ENCODE data around the gene HDAC7. TPM values are rescaled to one million over a fixed set of nuclear protein-coding genes. Genes with fewer than 3 reads are reported as not detected.

HDAC7 gene
- total and polyA plus RNA-seq, 2 experiments from 2014 or later = 41.3 to 60.1 TPM

DNA sequence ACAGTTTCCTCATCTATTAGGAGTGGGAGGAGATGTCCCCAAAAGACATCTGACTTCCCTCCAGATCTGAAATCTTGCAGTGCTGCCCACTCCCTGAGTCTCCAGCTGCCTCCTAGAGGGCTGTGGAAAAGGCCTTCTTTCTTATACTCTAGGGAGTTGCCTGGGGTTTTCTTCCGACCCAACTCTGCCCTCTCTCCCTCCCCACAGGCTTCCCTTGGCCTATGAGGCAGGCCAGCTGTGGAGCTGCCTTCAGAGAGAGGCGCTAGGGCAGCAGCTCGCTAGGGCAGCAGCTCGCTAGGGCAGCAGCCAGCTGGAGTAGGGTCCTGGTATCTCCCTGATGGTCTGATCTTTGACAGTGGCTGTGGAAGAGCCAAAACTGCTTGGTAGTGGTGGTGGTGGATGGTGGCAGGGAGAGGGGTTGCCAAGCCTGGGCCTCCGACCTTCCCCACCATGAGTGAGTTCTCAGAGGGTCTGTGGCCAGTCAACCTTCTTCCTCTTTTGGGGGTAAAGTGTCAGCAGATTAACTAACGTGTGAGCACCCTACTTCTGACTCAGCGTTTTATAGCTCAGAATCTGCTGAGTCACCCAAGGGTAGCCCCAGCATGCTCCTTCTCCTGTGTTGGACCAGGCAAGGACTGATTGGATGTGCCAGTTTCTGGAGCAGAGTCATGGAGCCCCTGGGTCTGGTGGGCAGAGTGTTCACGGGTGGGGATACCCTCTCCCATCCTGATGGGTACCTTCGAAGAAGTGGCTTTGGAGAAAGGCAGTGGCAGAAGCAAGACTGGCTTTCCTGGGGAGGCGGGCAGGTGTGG lies 44.4 kb downstream of the HDAC7 start:
- Mint-ChIP-seq H3K4me1 (peaks cover 52% of the 10 kb centered on the region), H3K36me3 (ENCODE audit: low read depth) (no peaks in the 10 kb centered on the region), H3K9me3 (no peaks in the 10 kb centered on the region), H3K4me3 (peak overlapping the region; percentile 90; the same call in 2 of the 3 replicates), H3K27ac (peak overlapping the region; percentile 59), H3K27me3 (ENCODE audit: insufficient read depth, low read depth, poor library complexity) (peaks cover 26% of the 10 kb centered on the region)
- peaks cover 2% of the 10 kb centered on the region; the same call in 1 of the 2 replicates for H4K20me1 ChIP-seq (replicated peaks; ENCODE audit: insufficient read depth)
- no peak overlapping the region for H3K4me3 ChIP-seq
- ATAC-seq = no peak
- no peak overlapping the region for H3K4me2 ChIP-seq
- no peak overlapping the region for H2AFZ ChIP-seq
- H3K4me1 ChIP-seq (ENCODE audit: insufficient read depth) = peaks cover 37% of the 10 kb centered on the region
- peaks cover 17% of the 10 kb centered on the region for H3K27me3 ChIP-seq (ENCODE audit: insufficient read depth)
- no peaks in the 10 kb centered on the region for H3K9me2 ChIP-seq (ENCODE audit: insufficient read depth)
- peaks cover 15% of the 10 kb centered on the region for H3F3A ChIP-seq (replicated peaks; ENCODE audit: low read depth)
- DNase-seq (ENCODE audit: low spot score) = no peak
- no peak overlapping the region for H3K27ac ChIP-seq (ENCODE audit: low read depth)
- no peak for TF ChIP-seq ZNF114 (CRISPR knock-in tag; IDR thresholded peaks at IDR 0.05)
- TF ChIP-seq POLR2AphosphoS5 (IDR thresholded peaks at IDR 0.05; ENCODE audit: low read depth) = no peak
- no peaks in the 10 kb centered on the region for H3K79me2 ChIP-seq (replicated peaks; ENCODE audit: insufficient read depth)
- H3K36me3 ChIP-seq (ENCODE audit: insufficient read depth) = no peaks in the 10 kb centered on the region

DNA sequence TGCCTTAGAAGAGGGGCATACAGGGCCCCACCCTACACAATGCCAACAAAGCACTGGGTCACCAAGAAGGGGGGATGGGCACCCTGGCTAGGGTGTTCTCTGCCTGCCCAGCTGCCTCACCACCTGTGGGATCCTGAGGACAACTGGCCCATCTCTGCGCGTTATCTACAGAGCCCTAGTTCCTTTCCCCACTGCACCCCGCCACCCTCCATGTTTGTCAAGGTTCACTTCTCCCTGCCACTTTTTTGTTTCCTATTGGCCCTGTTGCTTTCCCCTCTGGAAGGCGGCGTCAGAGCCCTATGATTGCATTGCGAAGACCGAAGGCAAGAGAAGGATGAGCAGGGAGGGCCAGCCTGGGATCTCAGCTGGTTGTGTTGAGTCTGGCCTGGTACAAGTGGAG lies 45.0 kb downstream of the HDAC7 start:
- no peaks in the 10 kb centered on the region for H3K9me3 Mint-ChIP-seq
- Histone ChIP-seq H3K36me3 (ENCODE audit: insufficient read depth) (no peaks in the 10 kb centered on the region), H4K20me1 (replicated peaks; ENCODE audit: insufficient read depth) (no peaks in the 10 kb centered on the region), H3K4me1 (ENCODE audit: insufficient read depth) (peaks cover 37% of the 10 kb centered on the region), H3K9me2 (ENCODE audit: insufficient read depth) (no peaks in the 10 kb centered on the region), H3F3A (replicated peaks; ENCODE audit: low read depth) (peaks cover 15% of the 10 kb centered on the region), H3K4me3 (no peak overlapping the region), H3K79me2 (replicated peaks; ENCODE audit: insufficient read depth) (no peaks in the 10 kb centered on the region), H2AFZ (no peak overlapping the region), H3K27ac (ENCODE audit: low read depth) (no peak overlapping the region), H3K27me3 (ENCODE audit: insufficient read depth) (peaks cover 17% of the 10 kb centered on the region), H3K4me2 (no peak overlapping the region)
- H3K4me1 Mint-ChIP-seq = peaks cover 48% of the 10 kb centered on the region
- TF ChIP-seq NANOG (IDR thresholded peaks at IDR 0.05; ENCODE audit: borderline replicate concordance) (no peak), JUNB (IDR thresholded peaks at IDR 0.05; ENCODE audit: unreplicated experiment) (no peak), ZNF331 (CRISPR knock-in tag; IDR thresholded peaks at IDR 0.05; ENCODE audit: low read depth) (no peak), ZNF114 (CRISPR knock-in tag; IDR thresholded peaks at IDR 0.05) (no peak), ETS1 (IDR thresholded peaks at IDR 0.05) (no peak)
- TF ChIP-seq, protein P1, sequence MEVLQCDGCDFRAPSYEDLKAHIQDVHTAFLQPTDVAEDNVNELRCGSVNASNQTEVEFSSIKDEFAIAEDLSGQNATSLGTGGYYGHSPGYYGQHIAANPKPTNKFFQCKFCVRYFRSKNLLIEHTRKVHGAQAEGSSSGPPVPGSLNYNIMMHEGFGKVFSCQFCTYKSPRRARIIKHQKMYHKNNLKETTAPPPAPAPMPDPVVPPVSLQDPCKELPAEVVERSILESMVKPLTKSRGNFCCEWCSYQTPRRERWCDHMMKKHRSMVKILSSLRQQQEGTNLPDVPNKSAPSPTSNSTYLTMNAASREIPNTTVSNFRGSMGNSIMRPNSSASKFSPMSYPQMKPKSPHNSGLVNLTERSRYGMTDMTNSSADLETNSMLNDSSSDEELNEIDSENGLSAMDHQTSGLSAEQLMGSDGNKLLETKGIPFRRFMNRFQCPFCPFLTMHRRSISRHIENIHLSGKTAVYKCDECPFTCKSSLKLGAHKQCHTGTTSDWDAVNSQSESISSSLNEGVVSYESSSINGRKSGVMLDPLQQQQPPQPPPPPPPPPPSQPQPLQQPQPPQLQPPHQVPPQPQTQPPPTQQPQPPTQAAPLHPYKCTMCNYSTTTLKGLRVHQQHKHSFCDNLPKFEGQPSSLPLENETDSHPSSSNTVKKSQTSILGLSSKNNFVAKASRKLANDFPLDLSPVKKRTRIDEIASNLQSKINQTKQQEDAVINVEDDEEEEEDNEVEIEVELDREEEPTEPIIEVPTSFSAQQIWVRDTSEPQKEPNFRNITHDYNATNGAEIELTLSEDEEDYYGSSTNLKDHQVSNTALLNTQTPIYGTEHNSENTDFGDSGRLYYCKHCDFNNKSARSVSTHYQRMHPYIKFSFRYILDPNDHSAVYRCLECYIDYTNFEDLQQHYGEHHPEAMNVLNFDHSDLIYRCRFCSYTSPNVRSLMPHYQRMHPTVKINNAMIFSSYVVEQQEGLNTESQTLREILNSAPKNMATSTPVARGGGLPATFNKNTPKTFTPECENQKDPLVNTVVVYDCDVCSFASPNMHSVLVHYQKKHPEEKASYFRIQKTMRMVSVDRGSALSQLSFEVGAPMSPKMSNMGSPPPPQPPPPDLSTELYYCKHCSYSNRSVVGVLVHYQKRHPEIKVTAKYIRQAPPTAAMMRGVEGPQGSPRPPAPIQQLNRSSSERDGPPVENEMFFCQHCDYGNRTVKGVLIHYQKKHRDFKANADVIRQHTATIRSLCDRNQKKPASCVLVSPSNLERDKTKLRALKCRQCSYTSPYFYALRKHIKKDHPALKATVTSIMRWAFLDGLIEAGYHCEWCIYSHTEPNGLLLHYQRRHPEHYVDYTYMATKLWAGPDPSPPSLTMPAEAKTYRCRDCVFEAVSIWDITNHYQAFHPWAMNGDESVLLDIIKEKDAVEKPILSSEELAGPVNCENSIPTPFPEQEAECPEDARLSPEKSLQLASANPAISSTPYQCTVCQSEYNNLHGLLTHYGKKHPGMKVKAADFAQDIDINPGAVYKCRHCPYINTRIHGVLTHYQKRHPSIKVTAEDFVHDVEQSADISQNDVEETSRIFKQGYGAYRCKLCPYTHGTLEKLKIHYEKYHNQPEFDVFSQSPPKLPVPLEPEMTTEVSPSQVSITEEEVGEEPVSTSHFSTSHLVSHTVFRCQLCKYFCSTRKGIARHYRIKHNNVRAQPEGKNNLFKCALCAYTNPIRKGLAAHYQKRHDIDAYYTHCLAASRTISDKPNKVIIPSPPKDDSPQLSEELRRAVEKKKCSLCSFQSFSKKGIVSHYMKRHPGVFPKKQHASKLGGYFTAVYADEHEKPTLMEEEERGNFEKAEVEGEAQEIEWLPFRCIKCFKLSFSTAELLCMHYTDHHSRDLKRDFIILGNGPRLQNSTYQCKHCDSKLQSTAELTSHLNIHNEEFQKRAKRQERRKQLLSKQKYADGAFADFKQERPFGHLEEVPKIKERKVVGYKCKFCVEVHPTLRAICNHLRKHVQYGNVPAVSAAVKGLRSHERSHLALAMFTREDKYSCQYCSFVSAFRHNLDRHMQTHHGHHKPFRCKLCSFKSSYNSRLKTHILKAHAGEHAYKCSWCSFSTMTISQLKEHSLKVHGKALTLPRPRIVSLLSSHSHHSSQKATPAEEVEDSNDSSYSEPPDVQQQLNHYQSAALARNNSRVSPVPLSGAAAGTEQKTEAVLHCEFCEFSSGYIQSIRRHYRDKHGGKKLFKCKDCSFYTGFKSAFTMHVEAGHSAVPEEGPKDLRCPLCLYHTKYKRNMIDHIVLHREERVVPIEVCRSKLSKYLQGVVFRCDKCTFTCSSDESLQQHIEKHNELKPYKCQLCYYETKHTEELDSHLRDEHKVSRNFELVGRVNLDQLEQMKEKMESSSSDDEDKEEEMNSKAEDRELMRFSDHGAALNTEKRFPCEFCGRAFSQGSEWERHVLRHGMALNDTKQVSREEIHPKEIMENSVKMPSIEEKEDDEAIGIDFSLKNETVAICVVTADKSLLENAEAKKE (CRISPR knock-in tag; IDR thresholded peaks at IDR 0.05) = no peak
- ATAC-seq (no peak), DNase-seq (ENCODE audit: low spot score) (no peak)
- no peaks in the 10 kb centered on the region for H3K36me3 Mint-ChIP-seq (ENCODE audit: low read depth)
- peaks cover 20% of the 10 kb centered on the region for H3K27me3 Mint-ChIP-seq (ENCODE audit: insufficient read depth, low read depth, poor library complexity)
- peak overlapping the region; percentile 90 for H3K4me3 Mint-ChIP-seq
- H3K27ac Mint-ChIP-seq = no peak overlapping the region

Data from GM23338 (cell line).